HepG2 (cell line): ENCODE measurements around the gene ZBTB20. TPM values are rescaled to one million over a fixed set of nuclear protein-coding genes. Genes with fewer than 3 reads are reported as not detected.

ENCODE experiments used
- ATAC-seq: fragments of 200-7000 bp; cut with Tn5 transposase; 3 replicates; pipeline ENCODE4 v1.9.1; 2020; ENCODE audit warnings: mild to moderate bottlenecking, moderate library complexity
- BruUV-seq: library from RNA; stranded (reverse); fragments of 400-500 nt; replicated peaks from 2 replicates; lab custom pipeline; 2021; lab: Mats Ljungman, UMichigan
- CTCF ChIA-PET: fragments of 300-600 bp; formaldehyde crosslinking; extraction: SDS; loops from one replicate; lab custom pipeline; 2021; ENCODE audit warnings: low total read pairs, inconsistent platforms, low intra/inter-chr PET ratio; lab: Yijun Ruan, JAX
- POLR2A ChIA-PET: fragments of 350-600 bp; sonication (Branson Sonifier 250); formaldehyde crosslinking; loops from one replicate; lab custom pipeline; 2020; ENCODE audit warnings: antibody characterized with exemption, inconsistent platforms; lab: Yijun Ruan, JAX
- DNase-seq: peaks from one replicate; pipeline ENCODE4 v3.0.0-alpha.2; 2015; ENCODE audit warnings: low spot score
- FAIRE-seq: peaks from 3 replicates; lab custom pipeline; 2011; peaks lifted over from hg19 to GRCh38; lab: Jason Lieb, UNC
- H2AFZ ChIP-seq: one replicate; pipeline ENCODE4 v1.6.1; 2011; ENCODE audit warnings: low read length, inconsistent platforms
- H3K27ac ChIP-seq: fragments of 300-600 bp; 3 replicates; pipeline ENCODE4 v1.8.0; 2011; ENCODE audit warnings: mixed run types, mild to moderate bottlenecking, mixed read lengths, low read length, inconsistent platforms; ENCODE audit not compliant: insufficient read depth; ENCODE audit errors: extremely low read length
- H3K27me3 ChIP-seq, 2 experiments: fragments of 200-600 bp in 1 of 2; 2 replicates in 1 of 2; 3 replicates in 1 of 2; pipeline versions ENCODE4 v1.6.0 to v1.8.0; 2011; ENCODE audit warnings: low read length in 2 of 2, mild to moderate bottlenecking in 2 of 2, moderate library complexity in 2 of 2, inconsistent platforms in 1 of 2; ENCODE audit not compliant: insufficient read depth in 2 of 2, control insufficient read depth in 1 of 2
- H3K36me3 ChIP-seq, 2 experiments: fragments of 200-600 bp in 1 of 2; replicated peaks in 1 of 2; 2 replicates in 1 of 2; 3 replicates in 1 of 2; pipeline versions ENCODE4 v1.5.1 to v1.8.0; 2011; ENCODE audit warnings: low read length in 2 of 2, inconsistent platforms in 1 of 2; ENCODE audit not compliant: insufficient read depth in 2 of 2, control insufficient read depth in 1 of 2
- H3K4me1 ChIP-seq: 2 replicates; pipeline ENCODE4 v1.5.1; 2012; ENCODE audit warnings: low read length, inconsistent platforms; ENCODE audit not compliant: insufficient read depth
- H3K4me2 ChIP-seq: 2 replicates; pipeline ENCODE4 v1.6.0; 2011; ENCODE audit warnings: low read depth, low read length, inconsistent platforms
- H3K4me3 ChIP-seq, 3 experiments: fragments of 200-600 bp in 1 of 3; sonication (generic), shearing (Covaris generic) in 1 of 3; replicated peaks in 1 of 3; 2 replicates each; pipeline ENCODE4 v1.5.1; 2011 to 2016; ENCODE audit warnings: low read length in 3 of 3, inconsistent platforms in 2 of 3, low read depth in 2 of 3, mild to moderate bottlenecking in 2 of 3, control low read depth in 1 of 3, mixed read lengths in 1 of 3; ENCODE audit not compliant: insufficient read depth in 1 of 3
- H3K79me2 ChIP-seq: one replicate; pipeline ENCODE4 v1.6.1; 2011; ENCODE audit warnings: low read length, inconsistent platforms; ENCODE audit not compliant: insufficient read depth
- H3K9ac ChIP-seq: 2 replicates; pipeline ENCODE4 v1.6.0; 2011; ENCODE audit warnings: mild to moderate bottlenecking, low read depth, low read length, inconsistent platforms; ENCODE audit not compliant: insufficient read depth
- H3K9me3 ChIP-seq: 2 replicates; pipeline ENCODE4 v1.5.1; 2012; ENCODE audit warnings: mild to moderate bottlenecking, low read length
- H4K20me1 ChIP-seq: 2 replicates; pipeline ENCODE4 v1.6.0; 2011; ENCODE audit warnings: inconsistent platforms, mild to moderate bottlenecking, low read length, moderate library complexity; ENCODE audit not compliant: insufficient read depth
- AGO2 ChIP-seq: fragments of 200-400 bp; formaldehyde crosslinking; optimal IDR thresholded peaks from 2 replicates; pipeline ENCODE3; 2017; ENCODE audit warnings: mild to moderate bottlenecking, low read depth, low read length, moderate library complexity
- BHLHE40 ChIP-seq: IDR thresholded peaks from 2 replicates; pipeline ENCODE4 v1.6.1; 2011; ENCODE audit warnings: low read length, improper control_type of control experiment
- FLYWCH1 ChIP-seq: sonication (generic); formaldehyde crosslinking; IDR thresholded peaks from 2 replicates; pipeline ENCODE4 v1.8.1; 2023; ENCODE audit warnings: mild to moderate bottlenecking, missing genetic modification reagents
- KDM6A ChIP-seq: IDR thresholded peaks from 2 replicates; pipeline ENCODE4 v1.6.1; 2016; ENCODE audit warnings: low read depth
- MXD4 ChIP-seq: IDR thresholded peaks from 2 replicates; pipeline ENCODE4 v1.6.1; 2016; ENCODE audit warnings: mild to moderate bottlenecking, missing biosample characterization, missing genetic modification reagents
- NR2C2 ChIP-seq: sonication (generic); formaldehyde crosslinking; IDR thresholded peaks from 2 replicates; pipeline ENCODE4 v1.4.0; 2020; ENCODE audit warnings: missing genetic modification reagents, mild to moderate bottlenecking, moderate library complexity, borderline replicate concordance
- PPARG ChIP-seq: conservative IDR thresholded peaks from 2 replicates; pipeline ENCODE4 v1.6.1; 2016; ENCODE audit warnings: missing biosample characterization, missing genetic modification reagents
- SMAD1 ChIP-seq: sonication (generic); formaldehyde crosslinking; IDR thresholded peaks from 2 replicates; pipeline ENCODE4 v1.4.0; 2020; ENCODE audit warnings: missing genetic modification reagents, low read depth, mild to moderate bottlenecking, borderline replicate concordance
- SNAPC2 ChIP-seq: sonication (generic); formaldehyde crosslinking; IDR thresholded peaks from 2 replicates; pipeline ENCODE4 v1.8.1; 2022; ENCODE audit warnings: mild to moderate bottlenecking, missing genetic modification reagents
- SP1 ChIP-seq, 2 experiments: fragments of 450-650 bp in 1 of 2; sonication (generic) in 1 of 2; formaldehyde crosslinking in 1 of 2; IDR thresholded peaks; 2 replicates each; pipeline versions ENCODE4 v1.4.0 to v1.6.1; 2016 to 2020; ENCODE audit warnings: missing genetic modification reagents in 1 of 2
- TEAD3 ChIP-seq: optimal IDR thresholded peaks from 2 replicates; pipeline ENCODE3; 2016; ENCODE audit warnings: borderline replicate concordance
- THAP11 ChIP-seq: IDR thresholded peaks from 2 replicates; pipeline ENCODE4 v1.6.1; 2016; ENCODE audit warnings: missing biosample characterization, missing genetic modification reagents
- THAP9 ChIP-seq: sonication (generic); formaldehyde crosslinking; IDR thresholded peaks from 2 replicates; pipeline ENCODE4; 2020; ENCODE audit warnings: missing genetic modification reagents, mild to moderate bottlenecking, borderline replicate concordance
- WIZ ChIP-seq: sonication (generic); formaldehyde crosslinking; IDR thresholded peaks from 2 replicates; pipeline ENCODE4 v1.5.1; 2020; ENCODE audit warnings: mild to moderate bottlenecking, missing genetic modification reagents
- ZKSCAN8 ChIP-seq: IDR thresholded peaks from 2 replicates; pipeline ENCODE4 v1.6.1; 2016; ENCODE audit warnings: borderline replicate concordance, missing genetic modification reagents, missing compliant biosample characterization
- ZNF878 ChIP-seq: sonication (generic); formaldehyde crosslinking; IDR thresholded peaks from 2 replicates; pipeline ENCODE4 v1.8.1; 2023; ENCODE audit warnings: mild to moderate bottlenecking, missing genetic modification reagents, moderate library complexity
- in situ Hi-C: cut with HindIII; loops from 2 replicates; pipeline ENCODE4 v1.10.0; 2017; ENCODE audit warnings: low pct_unique_long_range_greater_than_20kb; ENCODE audit not compliant: extremely low pct_ligation_motif_present
- intact Hi-C: fragments of 100-400 bp; cut with micrococcal nuclease; formaldehyde crosslinking; loops from one replicate; pipeline ENCODE4 v1.10.0; 2022; ENCODE audit not compliant: unreplicated experiment
- polyA plus RNA-seq, 8 experiments: library from polyadenylated mRNA; depleted of rRNA in 3 of 8; stranded (reverse) in 7 of 8; unstranded in 1 of 8; fragments of >200 nt; fragmentation: Illumina TruSeq in 4 of 8; extraction: Trizol in 4 of 8; gene quantifications; 2 replicates each; pipeline versions ENCODE4 v1.2.1 to v1.2.3, GENCODE V29; 2011 to 2016; ENCODE audit warnings: low read depth in 4 of 8, missing spikeins in 1 of 8, mixed read lengths in 1 of 8; ENCODE audit not compliant: insufficient read depth in 1 of 8
- total RNA-seq, 5 experiments: library from RNA; depleted of rRNA; stranded (reverse); fragments of >200 nt; fragmentation: Illumina TruSeq; extraction: Trizol; gene quantifications; 2 replicates each; pipeline ENCODE4 v1.2.3, GENCODE V29; 2016; ENCODE audit warnings: low read depth in 1 of 5

ZBTB20 gene
- total and polyA plus RNA-seq, 2 of the 13 experiments (the other 11 are each of a cell fraction or from before 2014, with no cell fraction given) = 1.9 to 8.8 TPM

- ATAC-seq = no peak
- Histone ChIP-seq H3K4me2 (no peak overlapping the region), H3K4me1 (no peaks in the 10 kb centered on the region), H3K36me3 (no peaks in the 10 kb centered on the region), H2AFZ (no peak overlapping the region), H3K79me2 (no peaks in the 10 kb centered on the region), H3K27me3 (no peaks in the 10 kb centered on the region), H4K20me1 (no peaks in the 10 kb centered on the region)
- BruUV-seq = no TSS peak
- ChIA-PET CTCF (no interaction called here), POLR2A (no interaction called here)
- no peak for FAIRE-seq
- no peak for DNase-seq
- in situ Hi-C loops = no loop called here
- TF ChIP-seq ZNF878 (CRISPR knock-in tag) (no peak), TEAD3 (CRISPR knock-in tag) (no peak), SMAD1 (CRISPR knock-in tag) (no peak), PPARG (no peak), WIZ (CRISPR knock-in tag) (no peak), THAP11 (CRISPR knock-in tag) (no peak), FLYWCH1 (CRISPR knock-in tag) (no peak), BHLHE40 (no peak), KDM6A (CRISPR knock-in tag) (no peak), MXD4 (CRISPR knock-in tag) (no peak), THAP9 (CRISPR knock-in tag) (no peak), NR2C2 (CRISPR knock-in tag) (no peak), AGO2 (no peak), SP1 (IDR thresholded peaks at IDR 0.05) (no peak), SP1 (CRISPR knock-in tag; IDR thresholded peaks at IDR 0.05) (no peak), ZKSCAN8 (no peak), SNAPC2 (CRISPR knock-in tag) (no peak)
- TF ChIP-seq, all 625 proteins: peak for 0
- Histone ChIP-seq H3K9ac (no peak overlapping the region), H3K9me3 (no peaks in the 10 kb centered on the region), H3K4me3 (no peak overlapping the region), H3K27ac (no peak overlapping the region)
- intact Hi-C loops = no loop called here
Measured at GRCh38 chr3:114866430-114866829, 280.7 kb downstream of the ZBTB20 start.
